GM18505 (cell line): ENCODE data around the gene SRP68.

Experiments used
- ATAC-seq: cut with Tn5 transposase; IDR thresholded peaks from one replicate; pipeline ENCODE4 v1.9.1; 2021; ENCODE audit not compliant: unreplicated experiment
- POLR2A ChIP-seq: IDR thresholded peaks from 4 replicates; pipeline ENCODE4 v1.6.1; 2011; ENCODE audit warnings: borderline replicate concordance; ENCODE audit not compliant: insufficient read depth, insufficient read length; ENCODE audit errors: extremely low read depth

SRP68 gene

DNA sequence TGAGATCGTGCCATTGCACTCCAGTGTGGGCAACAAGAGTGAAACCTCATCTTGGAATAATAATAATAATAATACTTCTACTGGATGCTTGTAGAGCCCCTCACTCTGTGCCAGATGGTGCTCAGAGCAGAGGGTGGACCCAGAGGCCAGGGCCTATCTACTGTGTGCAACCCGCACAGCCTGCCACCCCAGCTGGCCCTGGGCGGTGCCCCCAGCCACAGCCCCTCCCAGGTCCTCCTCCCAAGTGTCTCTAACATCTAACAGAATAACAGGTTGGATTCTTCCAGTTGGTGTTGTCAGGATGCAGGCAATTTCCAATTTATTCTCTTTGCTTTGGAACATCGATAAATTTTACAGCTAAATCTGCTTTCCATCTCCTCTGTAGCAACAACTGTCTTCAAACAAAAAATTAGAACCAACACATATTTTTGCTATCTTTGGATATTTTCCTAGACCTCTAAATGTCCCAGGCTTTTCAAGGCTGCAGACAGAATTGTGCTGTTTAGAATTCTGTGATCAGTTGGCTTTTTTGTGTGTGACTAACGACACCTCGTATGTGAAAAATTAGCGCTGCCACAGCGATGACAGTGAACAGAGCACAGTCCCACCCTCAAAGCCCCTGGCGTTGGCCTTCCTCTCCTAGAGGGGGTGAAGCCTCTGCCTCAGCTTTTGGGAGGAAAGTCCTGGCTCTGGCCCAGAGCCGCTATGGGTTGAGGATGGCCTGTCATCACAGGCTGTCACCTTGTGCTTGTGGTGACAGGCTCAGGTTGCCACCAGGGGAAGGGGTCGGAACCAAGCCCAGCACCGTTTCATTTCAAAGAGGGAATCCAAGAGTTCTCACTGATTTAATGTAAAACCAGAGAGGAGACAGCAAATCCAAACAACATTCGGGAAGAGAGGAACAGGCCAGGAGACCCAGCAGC lies 37.6 kb downstream of the SRP68 start:
- no peak for ATAC-seq
- TF ChIP-seq POLR2A, result no peak

GRCh38 chr17:76033139-76033538 lies 39.2 kb downstream of the SRP68 start:
- TF ChIP-seq POLR2A, result no peak
- ATAC-seq, result no peak

DNA sequence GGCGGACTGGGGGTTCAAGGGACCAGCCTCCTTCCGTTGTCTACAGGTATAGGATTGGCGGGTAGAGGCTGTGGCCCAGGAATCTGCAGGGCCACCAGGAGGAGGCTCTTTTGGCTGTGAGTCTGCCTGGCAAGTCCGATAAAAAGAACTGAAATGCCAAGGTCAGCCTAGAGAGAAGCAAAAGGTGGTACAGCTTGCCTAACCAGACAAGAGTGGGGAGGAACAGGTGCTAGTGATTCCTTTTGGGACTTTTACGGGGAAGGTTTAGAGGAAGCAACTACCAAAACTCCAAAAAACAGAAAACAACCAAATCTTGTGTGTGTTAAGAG lies 39.6 kb downstream of the SRP68 start:
- TF ChIP-seq POLR2A, result no peak

GRCh38 chr17:76032073-76032779 lies 40.1 kb downstream of the SRP68 start:
- no peak for ATAC-seq
- TF ChIP-seq POLR2A, result no peak

More for the DNA sequence above, 39.6 kb downstream of the SRP68 start:
- no peak for ATAC-seq

DNA sequence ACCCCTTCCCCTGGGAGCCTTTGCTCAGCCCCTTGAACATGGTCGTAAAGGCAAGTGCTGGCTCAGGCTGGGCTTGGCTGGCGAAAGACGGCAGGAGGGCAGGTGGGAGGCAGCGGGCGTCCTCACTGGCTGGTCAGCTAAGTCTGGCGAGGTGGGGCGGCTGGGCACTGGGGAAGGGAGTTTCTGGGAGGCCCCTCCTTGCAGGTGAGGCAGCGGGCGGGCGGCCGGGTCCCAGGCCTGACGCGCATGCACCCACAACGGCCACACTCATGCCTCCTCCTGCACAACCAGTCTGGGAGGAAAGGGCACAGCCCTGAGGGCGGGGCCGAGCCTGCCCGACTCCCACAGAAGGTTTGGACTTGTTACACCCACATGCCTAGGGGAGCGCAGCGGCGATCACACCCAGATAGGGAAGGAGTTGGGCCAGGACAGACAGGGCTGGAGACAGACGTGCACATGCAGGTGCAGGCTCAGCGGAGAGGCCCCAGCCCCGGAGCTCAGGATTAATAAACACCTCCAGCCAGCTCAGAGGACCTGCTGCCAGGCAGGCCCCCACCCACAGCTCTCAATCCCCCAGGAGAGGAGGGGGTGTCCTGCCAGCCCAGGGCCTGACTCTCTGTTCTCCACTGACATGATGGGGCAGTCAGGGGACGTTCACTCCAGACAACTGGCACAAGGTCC lies 45.0 kb downstream of the SRP68 start, which contains the start of gene EVPL:
TSS of gene EVPL (minus strand) at position 148 of the 681 bp plus-strand sequence. CDS start at position 40, 108 bp downstream.
- no peak for ATAC-seq
- TF ChIP-seq POLR2A, result no peak

DNA sequence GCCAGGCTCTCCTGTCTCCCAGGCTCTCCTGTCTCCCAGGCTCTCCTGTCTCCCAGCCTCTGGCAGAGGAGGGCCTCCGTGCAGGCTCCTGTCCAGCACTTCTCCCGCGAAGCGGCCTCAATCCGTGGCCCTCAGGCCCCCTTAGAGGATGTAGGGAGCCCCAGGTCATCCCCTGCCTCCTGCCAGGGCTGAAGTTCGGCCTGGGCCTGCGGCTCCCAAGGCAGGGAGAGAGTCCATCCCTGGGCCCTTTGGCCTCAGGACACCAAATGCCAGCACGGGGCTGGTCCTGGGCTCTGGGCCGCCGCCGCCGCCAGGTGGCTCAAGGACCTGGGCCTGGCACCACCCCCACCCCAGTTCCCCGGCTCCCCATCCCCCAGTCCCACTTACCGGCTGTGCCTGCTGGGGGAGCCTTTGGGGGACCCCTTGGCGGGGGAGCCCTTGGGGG lies 45.6 kb downstream of the SRP68 start:
- TF ChIP-seq POLR2A, result no peak
- no peak for ATAC-seq

DNA sequence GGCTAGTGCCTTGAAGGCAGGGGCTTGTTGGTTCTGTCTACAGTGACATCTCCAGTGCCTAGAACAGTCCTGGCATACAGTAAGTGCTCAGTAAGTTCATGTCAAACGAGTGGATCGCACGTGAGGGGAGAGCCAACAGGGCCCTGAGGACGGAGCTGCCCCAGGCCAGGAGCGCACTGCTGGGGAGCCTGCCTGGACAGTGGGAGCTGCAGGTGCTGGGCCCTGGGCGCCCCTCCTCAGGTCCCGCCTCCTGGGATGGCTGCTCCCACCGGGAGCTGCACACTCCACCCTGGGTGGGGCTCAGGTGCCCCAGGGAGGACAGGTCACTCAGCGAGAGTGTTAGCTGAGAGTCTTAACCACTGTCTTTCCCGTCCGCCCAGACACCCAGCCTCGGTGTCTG lies 47.0 kb downstream of the SRP68 start:
- no peak for TF ChIP-seq POLR2A
- no peak for ATAC-seq

DNA sequence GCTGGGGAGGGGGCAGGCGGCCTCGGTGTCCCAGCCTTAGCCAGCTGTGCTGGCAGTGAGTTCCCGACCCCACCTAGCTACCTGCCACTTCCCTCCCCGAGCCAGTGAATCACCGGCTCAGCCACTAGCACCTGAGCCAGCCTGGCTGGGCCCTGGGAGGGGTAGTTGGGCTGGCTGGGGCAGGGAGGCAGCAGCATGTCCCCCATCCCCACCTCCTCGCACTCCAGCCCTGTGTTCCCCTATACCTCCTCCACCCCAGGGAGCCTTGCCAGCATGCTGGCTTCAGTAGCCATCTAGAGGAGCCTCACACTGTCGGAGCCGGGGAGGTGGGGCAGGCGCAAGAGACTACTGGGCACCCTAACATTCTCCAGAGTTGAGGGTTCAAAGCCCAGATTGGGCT lies 48.0 kb downstream of the SRP68 start:
- no peak for TF ChIP-seq POLR2A
- no peak for ATAC-seq

DNA sequence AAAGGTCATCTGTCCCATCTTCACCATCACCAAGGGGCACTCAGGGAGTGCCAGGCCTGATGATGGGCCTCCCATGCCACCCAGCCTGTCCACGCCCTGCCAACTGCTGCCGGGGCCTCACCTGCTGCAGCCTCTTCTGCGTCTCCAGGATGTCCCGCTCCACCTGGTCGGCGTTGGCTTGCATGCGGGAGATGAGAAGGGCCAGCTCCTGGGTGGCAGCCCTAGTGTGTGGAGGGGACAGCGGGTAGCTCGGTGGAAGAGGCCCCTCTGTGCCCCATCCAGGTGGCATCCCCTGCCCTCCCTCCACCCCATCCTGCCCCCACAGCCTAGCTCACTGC lies 48.4 kb downstream of the SRP68 start:
- no peak for TF ChIP-seq POLR2A
- ATAC-seq, result no peak

DNA sequence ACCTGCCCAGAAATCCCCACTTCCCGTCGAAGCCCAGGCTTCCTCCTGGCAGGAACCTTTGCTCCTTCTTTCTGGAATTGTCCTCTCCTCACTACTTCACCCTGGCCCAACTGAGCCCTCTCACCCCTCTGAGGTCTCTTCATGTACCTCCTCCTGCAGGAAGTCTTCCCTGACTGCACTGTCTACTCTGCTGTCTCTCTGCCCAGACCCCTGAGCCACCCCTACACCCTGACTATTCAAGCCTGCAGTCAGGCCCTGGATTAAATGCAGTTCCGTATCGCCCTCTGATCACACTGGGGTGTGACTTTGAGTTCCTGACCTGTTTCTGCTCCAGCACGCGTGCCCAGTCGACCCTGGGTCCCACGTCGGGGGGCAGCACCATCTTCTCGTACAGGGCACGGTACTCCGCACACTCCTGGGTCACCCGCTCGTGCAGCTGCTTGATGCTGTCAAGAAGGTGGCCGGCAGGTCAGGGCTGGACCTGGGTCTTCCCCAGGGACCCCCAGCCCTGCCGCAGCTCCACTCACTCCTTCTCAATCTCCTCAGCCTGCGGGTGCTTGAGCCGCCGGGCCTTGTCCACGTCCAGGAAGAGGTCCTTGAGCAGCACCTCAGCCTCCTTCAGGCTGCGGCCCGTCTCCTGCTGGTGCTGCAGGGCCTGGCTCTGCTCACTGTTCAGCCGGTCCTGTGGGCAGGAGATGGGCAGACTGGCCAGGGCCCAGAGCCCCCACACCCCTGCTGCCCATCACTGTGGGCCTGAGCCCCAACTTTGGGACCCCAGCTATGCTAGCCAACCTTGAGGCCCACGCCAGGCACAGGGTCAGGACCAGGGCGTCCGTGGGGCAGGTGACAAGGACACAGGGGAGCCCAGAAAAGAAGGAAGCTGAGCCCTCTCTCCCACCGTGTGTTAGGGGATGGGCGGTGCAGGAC lies 49.1 kb downstream of the SRP68 start:
- no peak for TF ChIP-seq POLR2A
- no peak for ATAC-seq

DNA sequence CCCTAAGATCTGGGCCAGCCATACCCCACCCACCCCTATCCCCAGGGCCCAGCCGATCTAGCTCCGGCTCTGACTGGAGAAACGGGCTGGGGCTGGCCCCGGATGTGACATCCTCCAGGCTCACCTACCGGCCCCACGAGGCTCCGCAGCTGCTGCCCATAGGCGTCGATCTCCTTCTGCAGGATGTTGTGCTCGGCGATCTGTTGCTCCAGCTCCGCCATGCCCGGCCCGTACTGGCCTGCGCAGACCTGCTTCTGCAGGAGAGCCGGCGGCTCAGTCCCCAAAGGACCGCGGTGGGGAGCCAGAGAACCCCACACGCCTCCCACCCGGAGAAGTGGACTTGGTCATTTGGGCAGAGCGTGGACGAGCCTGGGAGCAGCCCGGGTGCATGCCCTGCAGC lies 50.0 kb downstream of the SRP68 start:
- no peak for ATAC-seq
- no peak for TF ChIP-seq POLR2A

- no peak for TF ChIP-seq POLR2A
- no peak for ATAC-seq
Observed at GRCh38 chr17:76019833-76020467, 52.4 kb downstream of the SRP68 start.
